NCI-H128 (cell line): Measurements from ENCODE around the gene FOXL3.
"Not testable (repeated sequence)": the region's sequence is repeated elsewhere in the genome, so short reads cannot be mapped to it uniquely, and the experiment has no call there.

Experiments
- DNase-seq: peaks from one replicate; lab custom pipeline; 2025; ENCODE audit not compliant: unreplicated experiment; lab: John Stamatoyannopoulos, UW

Gene FOXL3

DNA sequence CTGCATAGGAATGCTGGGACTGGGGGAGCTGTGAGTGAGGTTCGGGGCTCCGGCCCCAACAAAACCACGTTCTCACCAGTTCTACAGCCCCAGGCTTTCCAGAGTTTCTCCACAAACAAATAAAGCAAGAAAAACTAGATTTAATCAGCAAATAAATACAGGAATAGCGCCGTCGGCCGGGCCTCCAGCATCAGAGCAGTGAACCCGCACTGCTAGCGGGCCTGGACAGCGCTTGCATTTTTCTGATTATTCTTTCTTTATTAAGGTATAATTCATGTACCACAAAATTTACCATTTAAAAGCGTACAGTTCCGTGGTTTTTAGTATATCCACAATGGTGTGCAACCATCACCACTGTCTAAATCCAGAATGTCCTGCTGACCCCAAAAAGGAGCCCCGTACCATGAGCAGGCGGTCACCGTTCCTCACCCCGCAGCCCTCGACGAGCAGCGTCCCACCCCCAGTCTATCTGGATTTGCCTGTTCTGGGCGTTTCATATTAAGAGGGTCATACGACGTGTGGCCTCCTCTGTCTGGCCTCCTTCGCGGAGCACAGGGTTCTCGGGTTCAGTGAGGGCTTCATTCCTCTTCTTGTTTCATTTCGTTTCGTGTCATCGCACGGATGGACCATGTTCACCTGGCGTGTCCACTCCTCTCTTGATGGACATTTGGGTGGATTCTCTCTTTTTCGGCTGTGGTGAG, 35.5 kb upstream of the FOXL3 start:
- no peak for DNase-seq

- no peak for DNase-seq
These were observed 34.9 kb upstream of the FOXL3 start for GRCh38 chr7:255038-255435.

DNA sequence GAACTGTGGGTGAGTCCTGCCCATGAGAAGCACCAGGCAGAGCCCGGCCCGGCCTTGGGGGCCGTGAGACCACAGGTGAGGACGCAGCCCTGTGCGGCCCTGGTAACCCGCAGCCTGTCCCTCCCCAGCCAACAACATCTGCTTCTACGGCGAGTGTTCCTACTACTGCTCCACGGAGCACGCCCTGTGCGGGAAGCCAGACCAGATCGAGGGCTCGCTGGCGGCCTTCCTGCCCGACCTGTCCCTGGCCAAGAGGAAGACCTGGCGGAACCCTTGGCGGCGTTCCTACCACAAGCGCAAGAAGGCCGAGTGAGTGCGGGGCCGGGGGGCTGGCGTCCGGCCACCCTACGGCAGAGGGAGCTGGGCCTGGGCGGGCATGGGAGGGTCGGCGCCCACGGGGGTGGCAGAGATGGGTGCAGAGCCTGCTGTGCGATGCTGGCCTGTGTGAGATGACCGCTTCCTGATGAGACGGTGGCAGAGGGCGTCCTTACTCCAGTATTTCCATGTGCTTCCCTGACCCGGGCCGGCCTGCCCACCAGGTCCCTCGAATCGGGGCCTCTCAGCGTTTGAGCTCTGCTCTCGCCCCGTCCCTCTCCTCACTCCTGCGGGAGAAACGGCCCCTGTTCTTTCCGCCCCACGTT, 34.1 kb upstream of the FOXL3 start:
- DNase-seq: no peak

GRCh38 chr7:256461-256940, 33.5 kb upstream of the FOXL3 start:
- no peak for DNase-seq

DNA sequence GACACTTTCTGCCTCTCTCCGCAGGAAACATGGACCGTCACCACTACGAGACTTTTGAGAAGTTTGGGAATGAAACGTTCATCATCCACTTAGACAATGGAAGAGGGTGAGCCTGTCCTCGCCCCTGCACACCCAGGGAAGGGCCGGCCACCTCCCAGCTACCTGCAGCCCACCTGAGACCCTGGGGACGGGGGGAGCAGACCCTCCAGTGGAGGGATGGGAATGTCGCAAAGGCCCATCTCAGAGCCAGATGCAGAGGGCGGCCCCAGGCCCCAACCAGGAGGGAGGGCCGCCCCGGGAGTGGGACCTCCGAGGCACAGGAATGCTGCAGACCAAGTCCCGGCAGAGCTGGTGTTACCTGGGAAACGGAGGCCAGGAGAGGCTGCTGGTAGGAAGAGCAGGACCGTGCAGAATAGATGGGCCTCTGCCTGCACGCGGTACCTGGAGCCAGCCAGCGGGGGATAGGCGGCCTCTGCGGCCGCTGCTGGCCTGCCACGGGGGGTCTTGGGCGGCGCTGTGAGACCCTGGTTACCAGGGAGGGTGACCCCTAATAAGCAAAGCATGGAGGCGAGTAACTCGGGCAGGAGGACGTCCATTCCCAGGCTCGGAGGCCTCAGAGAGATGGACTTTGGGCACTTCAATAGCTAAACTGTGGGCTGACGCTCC, 32.9 kb upstream of the FOXL3 start:
- no peak for DNase-seq

DNA sequence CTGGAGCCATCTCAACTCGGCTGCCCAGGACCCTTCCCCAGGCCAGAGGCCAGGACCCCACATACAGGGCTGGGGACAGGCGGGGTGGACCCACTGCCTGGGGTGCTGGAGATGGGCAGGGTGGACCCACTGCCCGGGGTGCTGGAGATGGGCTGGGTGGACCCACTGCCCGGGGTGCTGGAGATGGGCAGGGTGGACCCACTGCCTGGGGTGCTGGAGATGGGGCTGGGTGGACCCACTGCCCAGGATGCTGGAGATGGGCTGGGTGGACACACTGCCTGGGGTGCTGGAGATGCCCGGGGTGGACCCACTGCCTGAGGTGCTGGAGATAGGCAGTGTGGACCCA, 32.4 kb upstream of the FOXL3 start:
- no peak for DNase-seq

DNA sequence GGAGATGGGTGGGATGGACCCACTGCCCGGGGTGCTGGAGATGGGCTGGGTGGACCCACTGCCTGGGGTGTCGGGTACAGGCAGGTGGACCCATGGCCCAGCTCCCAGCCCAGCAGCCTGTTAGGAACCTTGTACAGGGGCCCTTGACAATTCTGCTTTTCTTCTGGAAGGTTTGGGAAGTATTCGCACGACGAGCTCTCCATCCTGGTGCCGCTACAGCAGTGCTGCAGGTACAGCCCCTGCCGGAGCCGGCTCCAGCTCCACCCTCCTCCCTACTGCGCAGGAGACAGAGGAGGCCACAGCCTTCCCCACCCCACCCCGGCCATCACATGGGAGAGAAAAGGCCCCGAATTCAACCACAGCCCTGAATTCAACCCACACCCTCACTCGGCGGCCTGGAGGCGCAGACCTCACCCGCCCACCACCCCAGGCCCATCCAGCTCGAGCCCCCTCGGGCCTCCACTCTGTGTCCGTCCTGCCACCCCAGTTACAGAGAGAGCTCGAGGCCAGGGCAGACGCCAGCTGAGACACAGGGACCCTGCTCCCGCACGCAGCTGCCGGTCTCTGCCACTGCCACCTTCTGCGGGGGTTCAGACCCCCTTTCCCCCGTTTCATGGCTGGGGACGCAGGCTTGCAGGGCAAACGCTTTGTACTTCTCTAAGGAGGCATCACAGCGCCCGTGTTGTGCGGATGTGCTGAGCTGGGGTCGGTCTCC, 31.3 kb upstream of the FOXL3 start:
- DNase-seq: no peak

DNA sequence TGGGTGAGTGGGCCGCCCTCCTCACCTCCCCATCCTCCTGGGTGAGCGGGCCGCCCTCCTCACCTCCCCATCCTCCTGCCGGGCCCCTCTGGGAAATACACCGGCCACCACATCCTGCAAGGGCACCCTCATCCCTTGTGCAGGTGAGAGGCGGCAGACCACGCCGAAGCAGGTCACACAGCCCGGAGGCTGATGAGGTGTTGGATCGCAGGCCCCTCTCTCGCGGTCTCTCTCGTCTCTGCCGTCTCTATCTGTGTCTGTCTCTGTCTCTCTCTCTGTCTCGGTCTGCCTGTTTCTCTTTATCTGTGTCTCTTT, 30.8 kb upstream of the FOXL3 start:
- no peak for DNase-seq

- no peak for DNase-seq
These were observed 30.1 kb upstream of the FOXL3 start for GRCh38 chr7:259751-260405.

- DNase-seq: no peak
These were observed 29.3 kb upstream of the FOXL3 start for GRCh38 chr7:260441-261281.

GRCh38 chr7:261341-262250, 28.4 kb upstream of the FOXL3 start:
- no peak for DNase-seq

GRCh38 chr7:262251-262572, 27.8 kb upstream of the FOXL3 start:
- DNase-seq: no peak

DNA sequence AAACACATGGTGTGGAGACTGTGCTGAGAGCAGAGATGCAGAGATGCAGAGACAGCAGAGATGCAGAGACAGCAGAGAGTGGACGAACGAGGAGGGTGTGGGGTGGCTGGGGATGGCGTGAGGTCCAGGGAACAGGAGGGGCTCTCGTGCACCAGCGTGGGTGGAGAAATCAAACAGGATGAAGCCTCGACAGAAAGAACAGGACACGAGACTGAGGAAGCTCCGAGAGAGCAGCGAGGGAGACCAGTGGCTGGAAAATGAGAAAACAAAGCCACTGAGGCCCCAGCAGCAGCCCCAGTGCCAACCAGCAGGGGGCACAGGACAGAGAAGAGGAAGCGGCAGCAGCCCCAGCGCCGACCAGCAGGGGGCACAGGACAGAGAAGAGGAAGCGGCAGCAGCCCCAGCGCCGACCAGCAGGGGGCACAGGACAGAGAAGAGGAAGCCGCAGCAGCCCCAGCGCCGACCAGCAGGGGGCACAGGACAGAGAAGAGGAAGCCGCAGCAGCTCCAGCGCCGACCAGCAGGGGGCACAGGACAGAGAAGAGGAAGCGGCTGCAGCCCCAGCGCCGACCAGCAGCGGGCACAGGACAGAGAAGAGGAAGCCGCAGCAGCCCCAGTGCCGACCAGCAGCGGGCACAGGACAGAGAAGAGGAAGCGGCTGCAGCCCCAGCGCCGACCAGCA, 27.2 kb upstream of the FOXL3 start:
- DNase-seq: not testable (repeated sequence)

- DNase-seq: not testable (repeated sequence)
These were observed 26.3 kb upstream of the FOXL3 start for GRCh38 chr7:263483-264351.

GRCh38 chr7:264541-265191, 25.3 kb upstream of the FOXL3 start:
- DNase-seq: no peak

DNA sequence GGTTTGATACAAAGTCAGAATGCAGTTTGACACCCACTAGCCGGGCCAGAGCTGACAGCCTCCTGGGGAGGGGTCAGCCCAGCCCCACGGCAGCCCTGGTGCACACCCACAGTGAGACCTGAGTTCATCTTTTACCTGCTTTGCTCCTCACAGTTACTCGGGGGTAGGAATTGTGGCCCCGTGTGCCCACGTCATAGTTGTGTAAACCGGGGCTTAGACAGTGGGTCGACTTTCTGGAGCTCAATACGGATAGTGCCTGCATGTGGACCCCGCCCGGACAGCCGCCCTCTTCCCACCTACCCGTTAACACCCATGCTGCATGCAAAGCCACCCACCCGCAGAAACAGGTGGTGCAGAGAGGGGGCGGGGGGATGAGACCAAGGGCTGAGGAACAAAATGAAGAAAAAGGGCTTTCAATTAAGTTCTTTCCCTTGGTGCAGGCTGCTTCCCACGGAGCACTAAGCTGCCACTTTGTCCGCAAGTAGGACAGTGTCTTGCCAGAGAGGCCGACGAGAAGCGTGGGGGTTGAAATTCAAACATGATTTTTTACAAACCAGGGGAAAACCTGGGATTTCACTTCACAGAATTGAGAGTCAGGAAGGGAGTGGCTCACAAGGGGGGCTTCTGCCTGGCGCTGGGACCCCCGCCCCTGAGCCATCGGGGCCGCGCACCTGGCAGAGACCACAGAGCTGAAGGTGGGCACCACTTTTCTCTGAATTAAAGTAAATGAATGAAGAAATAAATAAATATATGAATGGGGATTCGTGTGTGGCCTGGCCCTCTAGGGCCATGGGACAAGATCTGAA, 24.6 kb upstream of the FOXL3 start:
- no peak for DNase-seq
